Stimulated activated CD4-positive, alpha-beta T cell treated with anti-CD3 and anti-CD28 coated beads, Interleukin-1b, Interleukin-23, amount 100 ng/mL, for 24 hours (primary cell): Measurements from ENCODE around the gene JMJD6.
A peak's percentile ranks its signal among the peaks of the same experiment; 100 is the strongest.

ENCODE experiments used
- DNase-seq, 4 experiments: peaks; one replicate each; pipeline ENCODE4 v3.0.0-alpha.2; 2020; ENCODE audit warnings: low read depth in 4 of 4, low spot score in 1 of 4

The JMJD6 gene

GRCh38 chr17:76683011-76683755, 43.2 kb downstream of the JMJD6 start:
- no peak for DNase-seq

- DNase-seq: no peak
Observed at GRCh38 chr17:76682296-76682695, 44.1 kb downstream of the JMJD6 start.

GRCh38 chr17:76681222-76682137, 44.9 kb downstream of the JMJD6 start:
- peak in 3 of 4 experiments; percentile 39 to 55 (median 39) for DNase-seq

- no peak for DNase-seq
Observed at GRCh38 chr17:76679239-76679638, 47.2 kb downstream of the JMJD6 start.

GRCh38 chr17:76678330-76678729, 48.1 kb downstream of the JMJD6 start:
- DNase-seq: no peak

GRCh38 chr17:76677406-76677805, 49.0 kb downstream of the JMJD6 start:
- no peak for DNase-seq

GRCh38 chr17:76676629-76677028, 49.8 kb downstream of the JMJD6 start:
- no peak for DNase-seq

- no peak for DNase-seq
Observed at GRCh38 chr17:76675648-76676047, 50.8 kb downstream of the JMJD6 start.

GRCh38 chr17:76674600-76674999, 51.8 kb downstream of the JMJD6 start:
- DNase-seq: no peak

- DNase-seq: no peak
Observed at GRCh38 chr17:76673729-76674128, 52.7 kb downstream of the JMJD6 start.

GRCh38 chr17:76672892-76673291, 53.5 kb downstream of the JMJD6 start:
- no peak for DNase-seq

- DNase-seq: no peak
Observed at GRCh38 chr17:76672270-76672851, 54.0 kb downstream of the JMJD6 start.

GRCh38 chr17:76671912-76672262, 54.5 kb downstream of the JMJD6 start:
- DNase-seq: no peak

- peak; percentile 92 to 99 (median 96) for DNase-seq
Observed at GRCh38 chr17:76671123-76671911, 55.1 kb downstream of the JMJD6 start.

GRCh38 chr17:76670718-76671122, 55.7 kb downstream of the JMJD6 start:
- DNase-seq: no peak

GRCh38 chr17:76670020-76670717, 56.2 kb downstream of the JMJD6 start:
- no peak for DNase-seq
